UCSD-AML1 (cell line): Measurements from ENCODE around the gene CFD.
"Not testable (repeated sequence)": the region's sequence is repeated elsewhere in the genome, so short reads cannot be mapped to it uniquely, and the experiment has no call there.

Experiments
- DNase-seq: peaks from one replicate; lab custom pipeline; 2025; ENCODE audit not compliant: unreplicated experiment; lab: John Stamatoyannopoulos, UW

CFD gene

DNA sequence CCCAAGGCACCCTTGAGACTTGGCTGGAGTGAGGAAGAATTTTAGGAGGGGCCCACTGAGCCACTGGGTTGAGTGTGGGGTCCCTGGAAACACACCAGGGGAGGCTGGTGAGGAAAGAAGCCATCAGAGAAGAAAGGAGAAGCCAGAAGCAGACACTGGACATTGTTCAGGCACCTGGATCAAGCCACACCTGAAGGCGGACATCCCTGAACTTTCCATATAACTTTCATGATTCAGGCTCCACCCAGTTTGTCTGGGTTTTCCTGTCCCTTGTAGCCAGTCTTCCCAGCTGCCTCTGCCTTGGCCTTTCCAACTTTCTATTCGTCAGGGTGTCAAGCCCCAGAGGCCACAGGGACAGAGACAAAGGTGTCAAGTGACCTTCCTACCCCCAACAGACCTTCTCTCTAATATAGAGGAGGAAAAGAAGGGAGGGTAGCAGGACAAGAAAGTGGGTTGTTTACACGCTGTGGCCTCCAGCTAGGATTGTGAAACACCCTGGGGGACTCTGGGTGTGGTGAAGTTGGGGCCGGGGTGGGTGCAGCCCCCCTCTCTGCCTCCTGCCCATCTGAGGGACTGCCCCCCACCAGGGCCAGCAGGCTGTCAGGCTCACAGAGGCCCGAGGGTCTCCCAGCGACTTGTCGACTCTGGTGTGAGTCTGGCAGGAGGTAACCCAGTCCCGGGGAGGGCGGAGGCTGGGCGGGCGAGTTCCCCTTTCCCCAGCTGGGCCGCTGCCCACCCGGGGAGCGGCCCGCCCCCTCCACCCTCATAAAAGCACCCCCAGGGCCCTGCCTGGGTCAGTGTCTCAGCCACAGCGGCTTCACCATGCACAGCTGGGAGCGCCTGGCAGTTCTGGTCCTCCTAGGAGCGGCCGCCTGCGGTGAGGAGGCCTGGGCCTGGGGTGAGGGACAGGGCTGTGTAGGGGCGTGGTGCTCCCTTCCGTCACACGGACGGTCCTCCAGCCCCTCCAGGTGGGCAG is at the start of gene CFD:
Gene CFD, plus strand, starts transcription at position 797 of the 976 bp plus-strand sequence. Its CDS starts 26 bp downstream, at position 823.
- DNase-seq = no peak

- DNase-seq = no peak
Observed at GRCh38 chr19:810077-810855, 49.2 kb upstream of the CFD start.

- no peak for DNase-seq
Observed at GRCh38 chr19:810883-811489, 48.5 kb upstream of the CFD start.

GRCh38 chr19:811506-812048 is 47.9 kb upstream of the CFD start:
- no peak for DNase-seq

DNA sequence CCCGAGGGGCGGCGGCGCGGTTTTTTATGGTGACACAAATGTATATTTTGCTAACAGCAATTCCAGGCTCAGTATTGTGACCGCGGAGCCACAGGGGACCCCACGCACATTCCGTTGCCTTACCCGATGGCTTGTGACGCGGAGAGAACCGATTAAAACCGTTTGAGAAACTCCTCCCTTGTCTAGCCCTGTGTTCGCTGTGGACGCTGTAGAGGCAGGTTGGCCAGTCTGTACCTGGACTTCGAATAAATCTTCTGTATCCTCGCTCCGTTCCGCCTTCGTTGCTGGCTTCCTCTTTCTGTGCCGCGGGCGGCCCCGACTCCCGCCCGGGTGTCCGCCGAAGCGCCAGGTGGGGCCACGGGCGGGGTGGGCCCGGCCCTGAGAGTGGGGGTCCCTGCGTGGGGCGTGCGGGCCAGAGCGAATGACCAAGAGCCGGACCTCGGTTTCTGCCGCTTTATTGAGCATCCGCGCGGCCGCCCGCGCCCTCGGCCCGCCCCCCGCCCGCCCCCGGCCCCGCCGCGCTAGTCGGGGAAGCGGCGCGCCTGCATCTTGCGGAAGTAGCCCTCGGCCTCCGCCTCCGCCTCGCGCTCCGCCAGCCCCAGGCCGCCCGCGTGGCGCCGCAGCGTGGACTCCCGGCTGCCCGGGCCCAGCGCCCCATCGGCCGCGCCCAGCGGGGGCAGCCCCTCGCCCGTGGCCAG is 47.3 kb upstream of the CFD start:
- DNase-seq = no peak

GRCh38 chr19:812747-813218 is 46.7 kb upstream of the CFD start:
- DNase-seq = no peak

- DNase-seq = no peak
Observed at GRCh38 chr19:813219-814151, 46.0 kb upstream of the CFD start.

GRCh38 chr19:814152-815078 is 45.0 kb upstream of the CFD start:
- no peak for DNase-seq

DNA sequence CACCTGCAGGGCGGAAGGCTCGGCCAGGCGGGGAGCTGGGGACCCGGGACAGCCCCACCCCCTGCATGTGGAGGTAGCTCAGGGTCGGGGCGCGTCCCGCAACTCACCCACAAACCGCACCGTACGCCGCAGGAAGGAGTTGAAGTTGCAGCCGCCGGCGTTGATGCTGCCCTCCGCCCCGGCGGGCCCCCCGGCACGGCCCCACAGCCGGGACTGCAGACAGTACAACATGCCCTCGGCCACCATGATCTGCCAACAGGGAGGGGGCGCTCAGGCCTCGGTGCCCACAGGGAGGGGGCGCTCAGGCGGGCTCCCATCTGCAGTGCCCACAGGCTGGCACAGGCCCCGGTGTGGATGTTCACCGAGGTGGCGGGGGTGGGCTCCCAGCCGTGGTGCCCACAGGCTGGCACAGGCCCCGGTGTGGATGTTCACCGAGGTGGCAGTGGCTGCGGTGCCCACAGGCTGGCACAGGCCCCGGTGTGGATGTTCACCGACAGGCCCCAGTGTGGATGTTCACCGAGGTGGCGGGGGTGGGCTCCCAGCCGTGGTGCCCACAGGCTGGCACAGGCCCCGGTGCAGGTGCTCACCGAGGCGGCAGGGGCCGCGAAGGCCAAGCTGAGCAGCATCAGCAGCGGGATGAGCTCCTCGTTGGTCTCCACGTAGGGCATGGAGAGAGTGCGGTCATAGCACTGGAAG is 44.2 kb upstream of the CFD start:
- no peak for DNase-seq

DNA sequence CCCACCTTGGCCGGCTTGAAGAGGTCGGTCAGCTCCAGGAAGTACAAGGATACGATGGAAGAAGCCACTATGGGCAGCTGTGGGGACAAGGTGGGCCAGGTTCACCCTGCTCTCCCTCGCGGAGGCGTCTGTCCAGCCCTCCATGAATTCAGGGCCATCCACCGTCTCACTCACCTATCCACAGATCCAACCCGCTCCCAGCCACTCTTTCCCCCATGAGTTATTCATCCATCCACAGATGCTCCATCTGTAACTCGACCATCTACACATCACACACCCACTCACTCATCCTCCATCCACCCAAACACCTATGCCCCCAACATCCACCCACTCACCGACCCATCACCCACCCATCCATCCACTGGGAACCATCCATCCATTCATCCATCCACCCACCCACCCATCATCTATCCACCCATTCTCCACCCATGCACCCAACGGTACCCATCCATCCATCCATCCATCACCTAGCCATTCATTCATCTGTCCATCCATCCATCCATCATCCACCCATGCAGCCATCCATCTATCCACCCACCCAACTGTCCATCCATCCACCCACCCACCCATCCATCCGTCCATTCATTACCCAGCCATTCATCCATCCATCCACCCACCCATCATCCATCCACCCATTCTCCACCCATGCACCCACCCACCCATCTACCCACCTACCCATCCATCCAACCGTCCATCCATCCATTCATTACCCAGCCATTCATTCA is 43.5 kb upstream of the CFD start:
- DNase-seq = no peak

DNA sequence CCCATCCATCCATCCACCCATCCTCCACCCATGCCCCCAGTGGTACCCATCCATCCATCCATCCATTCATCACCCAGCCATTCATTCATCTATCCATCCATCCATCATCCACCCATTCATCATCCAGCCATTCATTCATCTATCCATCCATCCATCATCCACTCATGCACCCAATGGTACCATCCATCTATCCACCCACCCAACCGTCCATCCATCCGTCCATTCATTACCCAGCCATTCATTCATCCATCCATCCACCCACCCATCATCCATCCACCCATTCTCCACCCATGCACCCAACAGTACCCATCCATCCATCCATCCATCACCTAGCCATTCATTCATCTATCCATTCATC is 43.0 kb upstream of the CFD start:
- no peak for DNase-seq

GRCh38 chr19:820212-820611 is 39.3 kb upstream of the CFD start:
- not testable (repeated sequence) for DNase-seq

DNA sequence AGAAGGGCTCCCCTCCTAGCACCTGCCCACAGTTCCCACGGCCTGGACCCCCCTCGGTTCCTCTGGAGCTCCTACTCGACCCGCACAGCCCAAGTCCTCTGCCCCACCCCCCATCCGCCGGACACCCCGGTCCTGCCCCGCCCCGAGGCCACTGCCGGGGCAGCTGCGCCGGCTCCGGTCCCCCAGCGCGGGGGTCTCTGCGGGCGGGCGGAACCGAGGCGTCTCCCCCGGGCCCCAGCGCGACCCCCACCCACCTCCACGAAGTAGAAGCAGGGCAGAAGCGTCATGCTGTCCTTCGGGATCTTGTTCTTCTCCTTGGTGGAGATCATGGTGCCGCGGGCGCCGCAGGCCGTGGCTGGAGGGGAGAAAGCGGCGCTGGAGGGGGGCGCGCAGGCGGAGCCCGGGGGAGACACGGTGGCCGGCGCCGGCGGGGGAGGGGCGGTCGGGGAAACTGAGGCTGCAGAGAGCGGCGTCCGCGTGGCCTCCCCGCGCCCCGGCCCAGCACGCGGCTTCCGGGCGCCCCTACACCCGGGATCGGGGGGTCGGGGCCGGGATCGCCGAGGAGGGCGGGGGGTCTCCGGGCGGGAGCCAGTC is 38.1 kb upstream of the CFD start:
- DNase-seq = no peak

DNA sequence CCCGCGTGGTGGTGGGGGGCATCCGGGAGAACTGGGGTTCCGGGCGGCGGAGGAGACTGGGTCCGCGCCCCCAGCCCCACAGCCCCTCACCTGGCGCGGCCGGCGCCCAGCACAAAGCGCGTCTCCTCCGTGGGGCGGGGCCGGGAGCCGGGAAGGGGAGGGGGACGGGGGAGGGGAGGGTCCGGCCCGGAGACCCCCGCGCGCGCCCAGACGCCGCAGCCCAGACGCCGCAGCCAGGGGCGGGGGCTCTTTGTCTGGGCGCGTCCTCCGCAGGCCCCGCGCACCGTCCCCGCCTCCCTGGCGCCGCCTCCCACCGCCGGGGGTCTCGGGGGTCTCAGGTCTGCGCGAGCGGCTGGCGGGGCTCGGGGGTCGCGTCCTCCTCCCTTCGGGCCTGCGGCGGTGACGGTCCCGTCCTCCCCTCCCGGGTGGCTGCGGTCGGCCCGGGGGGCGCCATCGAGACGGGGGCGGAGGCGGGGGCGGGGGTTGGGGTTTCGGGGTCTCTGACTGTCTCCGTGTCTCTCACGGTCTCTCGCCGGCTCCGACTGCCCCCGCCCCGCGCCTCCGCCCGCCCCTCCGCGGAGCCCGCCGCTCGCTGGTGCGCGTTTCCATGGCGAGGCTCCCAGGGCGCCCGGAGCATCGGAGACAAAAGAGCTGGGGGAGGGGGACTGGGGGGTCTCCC is 37.5 kb upstream of the CFD start, which contains the start of gene PLPPR3:
Gene PLPPR3, minus strand, starts transcription at position 131 of the 679 bp plus-strand sequence. CDS start 396 bp downstream, outside the sequence.
- DNase-seq = no peak

DNA sequence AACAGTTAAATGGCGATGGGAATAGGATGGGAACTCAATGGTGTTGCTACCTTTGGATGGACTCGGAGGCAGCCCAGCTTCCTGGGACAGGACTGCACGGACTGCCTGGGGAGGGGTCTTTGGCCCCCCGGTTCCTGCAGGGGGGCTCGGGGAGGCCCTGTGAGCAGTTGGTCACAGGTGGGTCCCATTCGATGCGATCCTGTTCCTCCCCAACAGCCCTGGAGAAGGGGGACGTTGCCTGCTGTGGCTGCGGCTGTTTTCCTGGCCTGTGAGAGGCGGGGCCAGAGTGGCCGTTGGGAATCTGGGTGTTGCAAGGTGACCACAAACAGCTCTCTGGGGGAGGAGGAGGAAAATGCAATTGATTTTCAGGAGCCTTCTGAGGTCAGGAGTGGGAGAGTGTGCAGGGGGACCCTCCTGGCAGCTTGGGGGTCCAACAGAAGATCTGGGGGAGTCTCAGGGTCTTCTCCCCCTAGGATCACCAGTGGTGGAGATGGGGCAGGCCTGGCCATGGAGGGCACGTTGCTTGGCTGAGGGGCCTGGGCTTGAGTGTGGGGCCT is 35.8 kb upstream of the CFD start:
- DNase-seq = peak; percentile 26

- DNase-seq = peak; percentile 26
Observed at GRCh38 chr19:824885-825284, 34.6 kb upstream of the CFD start.
